COLO668 (cell line): ENCODE data around the gene KIFC1.
A peak's percentile ranks its signal among the peaks of the same experiment; 100 is the strongest.
"Not testable (repeated sequence)": the region's sequence is repeated elsewhere in the genome, so short reads cannot be mapped to it uniquely, and the experiment has no call there.

ENCODE experiments used
- DNase-seq: peaks from one replicate; lab custom pipeline; 2025; ENCODE audit not compliant: unreplicated experiment; lab: John Stamatoyannopoulos, UW

Gene KIFC1

GRCh38 chr6:33391278-33391921, at the start of gene KIFC1:
Gene KIFC1, plus strand, starts transcription at chr6:33391823. Its CDS starts 163 bp downstream, at chr6:33391986.
- peak; percentile 99 for DNase-seq

GRCh38 chr6:33343606-33343952, 48.0 kb upstream of the KIFC1 start:
- not testable (repeated sequence) for DNase-seq

GRCh38 chr6:33343953-33344611, 47.5 kb upstream of the KIFC1 start:
- no peak for DNase-seq

GRCh38 chr6:33344701-33345697, 46.6 kb upstream of the KIFC1 start:
- DNase-seq: peak; percentile 30

DNA sequence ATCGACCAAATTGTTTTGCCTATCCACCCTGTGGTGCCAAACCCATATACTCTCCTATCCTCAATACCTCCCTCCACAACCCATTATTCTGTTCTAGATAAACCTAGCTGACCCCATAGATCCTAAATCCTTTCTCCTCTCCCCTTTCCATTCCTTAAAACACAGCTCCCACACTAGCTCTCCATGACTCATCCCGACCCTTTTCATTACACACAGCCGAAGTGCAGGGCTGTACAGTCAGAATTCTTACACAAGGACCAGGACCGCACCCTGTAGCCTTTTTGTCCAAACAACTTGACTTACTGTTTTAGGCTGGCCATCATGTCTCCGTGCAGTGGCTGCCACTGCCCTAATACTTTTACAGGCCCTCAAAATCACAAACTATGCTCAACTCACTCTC, 44.7 kb upstream of the KIFC1 start:
- DNase-seq: not testable (repeated sequence)

DNA sequence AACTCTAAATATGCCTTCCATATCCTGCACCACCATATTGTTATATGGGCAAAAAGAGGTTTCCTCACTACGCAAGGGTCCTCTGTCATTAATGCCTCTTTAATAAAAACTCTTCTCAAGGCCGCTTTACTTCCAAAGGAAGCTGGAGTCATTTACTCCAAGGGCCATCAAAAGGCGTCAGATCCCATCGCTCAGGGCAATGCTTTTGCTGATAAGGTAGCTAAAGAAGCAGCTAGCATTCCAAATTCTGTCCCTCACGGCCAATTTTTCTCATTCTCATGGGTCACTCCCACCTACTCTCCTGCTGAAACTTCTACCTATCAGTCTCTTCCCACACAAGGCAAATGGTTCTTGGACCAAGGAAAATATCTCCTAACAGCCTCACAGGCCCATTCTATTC, 43.8 kb upstream of the KIFC1 start:
- DNase-seq: no peak

DNA sequence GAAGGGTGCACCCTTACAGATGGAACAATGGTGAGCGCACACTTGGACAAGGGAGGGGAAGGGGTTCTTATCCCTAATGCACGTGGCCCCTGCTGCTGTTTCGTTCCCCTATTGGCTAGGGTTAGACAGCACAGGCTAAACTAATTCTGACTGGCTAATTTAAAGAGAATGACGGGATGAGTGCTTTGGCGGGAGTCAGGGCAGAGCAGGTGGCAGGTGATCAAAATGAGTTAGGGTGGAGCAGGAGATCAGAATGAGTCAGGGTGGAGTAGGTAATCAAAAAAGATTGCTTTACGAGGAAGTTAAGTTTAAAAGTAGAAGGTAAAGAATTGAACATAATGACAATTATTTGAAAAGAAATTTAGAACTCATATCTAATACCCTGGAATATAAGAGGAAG, 35.8 kb upstream of the KIFC1 start:
- DNase-seq: not testable (repeated sequence)

GRCh38 chr6:33356295-33356694, 35.3 kb upstream of the KIFC1 start:
- no peak for DNase-seq

DNA sequence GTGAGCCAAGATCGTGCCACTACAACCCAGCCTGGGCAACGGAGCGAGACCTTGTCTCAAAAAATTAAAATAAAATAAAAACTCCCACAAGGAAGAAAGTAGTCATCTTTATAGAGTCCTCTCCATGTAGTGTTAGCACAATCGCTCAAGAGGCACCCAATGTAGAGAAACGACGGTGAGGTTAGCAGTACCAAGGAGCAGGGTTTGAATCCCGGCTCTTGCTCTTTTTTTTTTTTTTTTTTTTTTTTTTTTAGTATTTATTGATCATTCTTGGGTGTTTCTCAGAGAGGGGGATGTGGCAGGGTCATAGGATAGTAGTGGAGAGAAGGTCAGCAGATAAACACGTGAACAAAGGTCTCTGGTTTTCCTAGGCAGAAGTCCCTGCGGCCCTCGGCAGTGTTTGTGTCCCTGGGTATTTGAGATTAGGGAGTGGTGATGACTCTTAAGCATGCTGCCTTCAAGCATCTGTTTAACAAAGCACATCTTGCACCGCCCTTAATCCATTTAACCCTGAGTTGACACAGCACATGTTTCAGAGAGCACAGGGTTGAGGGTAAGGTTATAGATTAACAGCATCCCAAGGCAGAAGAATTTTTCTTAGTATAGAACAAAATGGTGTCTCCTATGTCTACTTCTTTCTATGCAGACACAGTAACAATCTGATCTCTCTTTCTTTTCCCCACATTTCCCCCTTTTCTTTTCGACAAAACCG, 34.3 kb upstream of the KIFC1 start:
- not testable (repeated sequence) for DNase-seq

DNA sequence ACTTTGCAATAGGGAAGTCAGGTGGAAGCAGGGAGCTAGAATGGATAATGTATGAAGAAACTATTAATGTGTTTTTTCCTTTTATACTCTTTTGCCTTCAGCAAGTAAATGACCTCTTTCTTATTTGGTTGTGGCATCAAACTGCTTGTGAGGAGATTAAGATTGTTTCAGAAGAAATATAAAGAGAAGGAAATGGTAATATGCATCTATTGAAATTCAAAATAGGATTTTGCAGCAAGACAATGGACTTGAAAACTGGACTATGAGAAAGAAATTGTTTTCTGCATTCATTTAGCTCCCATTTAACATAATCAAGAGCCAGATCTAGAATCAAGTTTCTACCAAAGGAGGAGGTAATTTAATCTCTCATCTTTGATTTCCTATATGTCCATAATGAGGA, 32.3 kb upstream of the KIFC1 start:
- DNase-seq: no peak

DNA sequence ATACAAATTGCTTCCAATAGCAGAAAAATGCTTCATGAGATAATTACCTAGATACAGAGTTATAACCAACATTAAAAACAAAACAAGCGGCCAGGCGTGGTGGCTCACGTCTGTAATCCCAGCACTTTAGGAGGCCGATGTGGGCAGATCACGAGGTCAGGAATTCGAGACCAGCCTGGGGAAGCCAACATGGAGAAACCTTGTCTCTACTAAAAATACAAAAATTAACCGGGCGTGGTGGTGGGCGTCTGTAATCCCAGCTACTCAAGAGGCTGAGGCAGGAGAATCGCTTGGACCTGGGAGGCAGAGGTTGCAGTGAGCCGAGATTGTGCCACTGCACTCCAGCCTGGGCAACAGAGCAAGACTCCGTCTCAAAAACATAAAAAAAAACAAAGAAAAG, 28.1 kb upstream of the KIFC1 start:
- DNase-seq: not testable (repeated sequence)

- peak; percentile 7 for DNase-seq
Observed at GRCh38 chr6:33364475-33365205, 27.0 kb upstream of the KIFC1 start.

- DNase-seq: not testable (repeated sequence)
Observed at GRCh38 chr6:33365206-33365971, 26.2 kb upstream of the KIFC1 start.

- no peak for DNase-seq
Observed at GRCh38 chr6:33367009-33367714, 24.5 kb upstream of the KIFC1 start.

DNA sequence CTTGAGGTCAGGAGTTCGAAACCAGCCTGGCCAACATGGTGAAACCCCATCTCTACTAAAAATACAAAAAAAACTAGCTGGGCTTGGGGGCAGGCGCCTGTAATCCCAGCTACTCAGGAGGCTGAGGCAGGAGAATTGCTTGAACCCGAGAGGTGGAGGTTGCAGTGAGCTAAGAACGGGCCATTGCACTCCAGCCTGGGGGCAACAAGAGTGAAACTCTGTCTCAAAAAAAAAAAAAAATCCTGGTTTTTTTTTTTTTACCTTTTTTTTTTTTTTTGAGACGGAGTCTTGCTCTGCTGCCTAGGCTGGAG, 24.0 kb upstream of the KIFC1 start:
- DNase-seq: not testable (repeated sequence)

GRCh38 chr6:33371901-33372300, 19.7 kb upstream of the KIFC1 start:
- not testable (repeated sequence) for DNase-seq

DNA sequence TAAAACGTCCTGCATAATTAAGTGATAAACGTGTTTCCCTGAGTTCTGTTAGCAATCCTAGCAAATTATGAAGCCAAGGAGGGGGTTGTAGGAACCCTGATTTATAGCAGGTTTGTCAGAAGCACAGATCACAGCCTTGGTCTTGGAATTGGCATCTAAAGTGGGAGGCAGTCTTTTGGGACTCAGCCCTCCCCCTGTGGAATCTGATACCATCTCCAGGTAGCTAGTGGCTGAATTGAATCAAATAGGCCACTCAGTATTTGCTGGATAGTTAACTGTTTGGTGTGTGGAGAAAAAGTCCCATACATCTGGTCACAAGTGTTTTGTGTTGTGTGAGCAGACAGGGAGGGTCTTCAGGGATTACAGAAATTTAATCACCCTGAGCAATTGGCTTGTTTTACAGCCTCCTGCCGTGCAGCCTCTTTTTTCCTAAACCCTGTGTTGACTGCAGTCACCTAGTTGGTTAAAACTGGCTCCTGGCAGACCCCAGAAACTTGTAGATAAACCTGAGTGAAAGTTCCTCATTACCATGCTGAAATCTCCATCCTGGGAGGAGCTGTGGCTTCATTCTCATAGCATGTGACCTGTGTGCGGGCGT, 19.0 kb upstream of the KIFC1 start:
- DNase-seq: no peak

DNA sequence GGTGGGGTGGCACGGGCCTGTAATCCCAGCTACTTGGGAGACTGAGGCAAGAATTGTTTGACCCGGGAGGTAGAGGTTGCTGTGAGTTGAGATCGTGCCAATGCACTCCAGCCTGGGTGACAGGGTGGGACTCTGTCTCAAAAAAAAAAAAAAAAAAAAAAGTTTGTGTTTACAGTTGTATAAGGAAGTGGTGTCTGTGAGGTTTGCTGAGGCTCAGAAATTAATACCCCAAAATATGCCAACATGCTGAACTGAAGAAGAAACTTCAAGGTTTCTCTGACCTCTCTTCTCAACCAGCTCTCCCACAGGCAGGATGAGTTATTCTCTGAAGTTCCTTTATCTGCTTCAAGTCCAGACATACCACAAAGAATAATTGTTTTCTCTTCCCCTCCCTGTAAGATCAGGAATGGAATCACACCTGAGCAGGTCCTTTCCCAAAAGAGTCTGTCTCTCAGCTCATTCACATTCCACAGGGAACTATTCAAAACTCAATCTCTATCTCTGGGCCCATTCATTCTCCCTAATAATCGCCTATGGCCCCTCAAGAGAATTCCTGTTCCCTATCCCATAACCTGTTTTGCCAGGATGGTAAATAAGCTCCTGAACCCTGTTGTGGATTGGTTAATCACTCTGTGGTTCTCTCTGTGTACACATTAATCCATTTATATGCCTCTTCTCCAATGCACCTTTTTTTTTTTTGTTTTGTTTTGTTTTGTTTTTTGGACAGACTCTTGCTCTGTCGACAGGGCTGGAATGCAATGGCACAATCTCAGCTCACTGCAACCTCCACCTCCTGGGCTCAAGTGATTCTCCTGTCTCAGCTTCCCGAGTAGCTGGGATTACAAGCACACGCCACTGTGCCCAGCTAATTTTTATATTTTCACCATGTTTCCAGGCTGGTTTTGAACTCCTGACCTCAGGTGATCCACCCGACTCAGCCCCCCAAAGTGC, 17.4 kb upstream of the KIFC1 start:
- DNase-seq: no peak
